GM19468 (cell line): ENCODE results near the gene MAPK11.

ENCODE experiments used
- ATAC-seq: cut with Tn5 transposase; IDR thresholded peaks from one replicate; pipeline ENCODE4 v1.9.1; 2021; ENCODE audit warnings: mild to moderate bottlenecking, moderate library complexity, moderate number of reproducible peaks; ENCODE audit not compliant: unreplicated experiment; ENCODE audit errors: extremely low read depth

The MAPK11 gene

DNA sequence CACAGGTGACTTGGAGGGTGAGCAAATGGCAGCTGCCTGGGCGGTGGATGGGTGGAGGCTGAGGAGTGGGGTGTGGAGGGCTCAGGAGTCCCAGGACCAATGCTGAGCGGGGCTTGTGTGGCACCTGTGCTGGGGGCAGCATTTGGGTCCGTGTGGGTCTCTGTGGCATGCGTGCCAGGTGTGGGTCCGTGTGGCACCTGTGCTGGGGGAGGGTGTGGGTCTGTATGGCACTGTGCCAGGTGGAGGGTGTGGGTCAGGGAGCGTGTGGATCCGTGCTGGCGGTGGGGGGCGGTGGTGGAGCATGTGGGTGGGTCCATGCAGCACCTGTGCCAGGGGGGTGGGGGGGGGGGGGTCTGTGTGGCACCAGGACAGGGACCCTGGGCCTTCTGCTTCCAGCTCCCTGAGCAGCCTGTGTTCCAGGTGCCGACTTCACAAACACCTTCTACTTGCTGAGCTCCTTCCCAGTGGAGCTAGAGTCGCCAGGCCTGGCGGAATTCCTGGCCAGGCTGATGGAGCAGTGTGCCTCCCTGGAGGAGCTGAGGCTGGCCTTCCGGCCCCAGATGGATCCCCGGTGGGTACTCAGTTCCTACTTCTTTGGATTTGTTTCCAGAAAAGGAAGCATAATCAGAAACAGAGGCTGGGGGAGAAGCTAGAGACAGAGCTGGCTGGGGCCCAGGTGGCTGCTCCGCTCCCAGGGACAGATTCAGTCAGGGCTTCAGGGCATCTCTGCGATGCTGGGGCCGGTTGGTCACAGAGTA lies 54.7 kb downstream of the MAPK11 start:
- no peak for ATAC-seq
